Left lobe of liver (tissue), 2 donors: ENCODE data around the gene PTPRG. TPM values are rescaled to one million over a fixed set of nuclear protein-coding genes. Genes with fewer than 3 reads are reported as not detected.
A peak's percentile ranks its signal among the peaks of the same experiment; 100 is the strongest.

Experiments used
- ATAC-seq: fragments of 200-7000 bp; cut with Tn5 transposase; one replicate; pipeline ENCODE4 v1.9.1; 2020; ENCODE audit warnings: mild to moderate bottlenecking, moderate library complexity
- DNase-seq: peaks from one replicate; pipeline ENCODE4 v3.0.0-alpha.2; 2020; ENCODE audit warnings: low spot score
- total RNA-seq: library from RNA; stranded (reverse); gene quantifications from one replicate; pipeline ENCODE4 v1.2.1, GENCODE V29; 2021
- donor health status: DM: no; HTN: no; CAD: no; lungs with moderate emphysema.
- donor health status: DM: no; HTN: yes; CAD: no.

Gene PTPRG
- total RNA-seq, 1 donor from 2014 or later = 15.6 TPM

- ATAC-seq (peak; percentile 25), DNase-seq (no peak)
These were observed 85.6 kb downstream of the PTPRG start for GRCh38 chr3:61646851-61647525.

- ATAC-seq (no peak), DNase-seq (no peak)
These were observed 87.1 kb downstream of the PTPRG start for GRCh38 chr3:61648481-61648880.

GRCh38 chr3:61649381-61650170 is 88.2 kb downstream of the PTPRG start:
- ATAC-seq (no peak), DNase-seq (no peak)

GRCh38 chr3:61650276-61650675 is 88.9 kb downstream of the PTPRG start:
- ATAC-seq (peak; percentile 67), DNase-seq (no peak)

- DNase-seq = no peak
- ATAC-seq = no peak
These were observed 89.5 kb downstream of the PTPRG start for GRCh38 chr3:61650719-61651410.

- ATAC-seq = no peak
- DNase-seq = no peak
These were observed 96.3 kb downstream of the PTPRG start for GRCh38 chr3:61657689-61658088.

- no peak for ATAC-seq
- no peak for DNase-seq
These were observed 101.5 kb downstream of the PTPRG start for GRCh38 chr3:61662861-61663260.

GRCh38 chr3:61663356-61664104 is 102.2 kb downstream of the PTPRG start:
- DNase-seq (no peak), ATAC-seq (no peak)

- no peak for DNase-seq
These were observed 102.7 kb downstream of the PTPRG start for GRCh38 chr3:61664105-61664482.

GRCh38 chr3:61665121-61665520 is 103.8 kb downstream of the PTPRG start:
- no peak for ATAC-seq
- no peak for DNase-seq

More at GRCh38 chr3:61664105-61664482, 102.7 kb downstream of the PTPRG start:
- ATAC-seq = no peak

- DNase-seq (no peak), ATAC-seq (no peak)
These were observed 104.6 kb downstream of the PTPRG start for GRCh38 chr3:61665987-61666386.

GRCh38 chr3:61666615-61667330 is 105.4 kb downstream of the PTPRG start:
- DNase-seq (no peak), ATAC-seq (no peak)

- ATAC-seq = no peak
These were observed 106.0 kb downstream of the PTPRG start for GRCh38 chr3:61667383-61667782.

GRCh38 chr3:61667814-61668213 is 106.4 kb downstream of the PTPRG start:
- DNase-seq (peak; percentile 59), ATAC-seq (peak; percentile 83)

More at GRCh38 chr3:61667383-61667782, 106.0 kb downstream of the PTPRG start:
- DNase-seq = no peak

GRCh38 chr3:61668317-61668864 is 107.0 kb downstream of the PTPRG start:
- ATAC-seq = no peak
- no peak for DNase-seq

- ATAC-seq (no peak), DNase-seq (no peak)
These were observed 107.8 kb downstream of the PTPRG start for GRCh38 chr3:61669203-61669602.

- ATAC-seq = peak; percentile 51
- no peak for DNase-seq
These were observed 108.4 kb downstream of the PTPRG start for GRCh38 chr3:61669668-61670299.

GRCh38 chr3:61673651-61674050 is 112.3 kb downstream of the PTPRG start:
- DNase-seq (no peak), ATAC-seq (no peak)

GRCh38 chr3:61674596-61674995 is 113.2 kb downstream of the PTPRG start:
- ATAC-seq (no peak), DNase-seq (no peak)

- DNase-seq (no peak), ATAC-seq (no peak)
These were observed 117.7 kb downstream of the PTPRG start for GRCh38 chr3:61679026-61679425.
